ENCODE measurements around the gene KCNAB1.

DNA sequence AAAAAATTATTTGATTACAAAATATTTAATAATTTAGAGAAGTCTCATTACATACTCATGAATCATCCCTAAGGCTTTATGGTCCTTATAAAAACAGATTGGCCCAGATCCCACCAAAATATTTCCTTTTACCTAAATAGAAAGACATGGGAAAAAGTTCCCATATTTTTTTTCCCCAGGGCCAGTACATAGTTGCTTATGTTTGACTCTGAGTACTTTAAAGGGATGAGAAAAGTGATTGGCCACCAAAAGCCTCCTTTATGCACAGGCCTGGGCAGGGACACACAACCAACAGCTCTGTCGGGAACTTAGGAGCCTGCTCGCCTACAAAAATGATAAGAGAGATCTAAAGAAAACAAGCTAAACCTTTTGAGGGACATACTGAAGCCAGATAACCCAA lies 22.3 kb downstream of the KCNAB1 start:
- TF ChIP-seq, protein P1, sequence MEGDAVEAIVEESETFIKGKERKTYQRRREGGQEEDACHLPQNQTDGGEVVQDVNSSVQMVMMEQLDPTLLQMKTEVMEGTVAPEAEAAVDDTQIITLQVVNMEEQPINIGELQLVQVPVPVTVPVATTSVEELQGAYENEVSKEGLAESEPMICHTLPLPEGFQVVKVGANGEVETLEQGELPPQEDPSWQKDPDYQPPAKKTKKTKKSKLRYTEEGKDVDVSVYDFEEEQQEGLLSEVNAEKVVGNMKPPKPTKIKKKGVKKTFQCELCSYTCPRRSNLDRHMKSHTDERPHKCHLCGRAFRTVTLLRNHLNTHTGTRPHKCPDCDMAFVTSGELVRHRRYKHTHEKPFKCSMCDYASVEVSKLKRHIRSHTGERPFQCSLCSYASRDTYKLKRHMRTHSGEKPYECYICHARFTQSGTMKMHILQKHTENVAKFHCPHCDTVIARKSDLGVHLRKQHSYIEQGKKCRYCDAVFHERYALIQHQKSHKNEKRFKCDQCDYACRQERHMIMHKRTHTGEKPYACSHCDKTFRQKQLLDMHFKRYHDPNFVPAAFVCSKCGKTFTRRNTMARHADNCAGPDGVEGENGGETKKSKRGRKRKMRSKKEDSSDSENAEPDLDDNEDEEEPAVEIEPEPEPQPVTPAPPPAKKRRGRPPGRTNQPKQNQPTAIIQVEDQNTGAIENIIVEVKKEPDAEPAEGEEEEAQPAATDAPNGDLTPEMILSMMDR (IDR thresholded peaks at IDR 0.05; ENCODE audit: low read length), result no peak
- no peak for TF ChIP-seq EZH2phosphoT487 (IDR thresholded peaks at IDR 0.05; ENCODE audit: low read length)
